B cell (primary cell): ENCODE results near the gene ZFP3. TPM values are rescaled to one million over a fixed set of nuclear protein-coding genes. Genes with fewer than 3 reads are reported as not detected.

Experiments used
- ATAC-seq: fragments of 200-7000 bp; cut with Tn5 transposase; one replicate; pipeline ENCODE4 v1.10.0; 2021; ENCODE audit warnings: low read depth, mild to moderate bottlenecking, moderate number of reproducible peaks, moderate library complexity
- CTCF ChIA-PET: fragments of 350-600 bp; sonication (Branson Sonifier 250); formaldehyde crosslinking; loops from one replicate; lab custom pipeline; 2021; ENCODE audit warnings: antibody characterized with exemption, inconsistent platforms; lab: Charles Lee
- POLR2A ChIA-PET: fragments of 350-600 bp; sonication (Branson Sonifier 250); formaldehyde crosslinking; loops from one replicate; lab custom pipeline; 2021; ENCODE audit warnings: antibody characterized with exemption; lab: Charles Lee
- DNase-seq: peaks from one replicate; pipeline ENCODE4 v3.0.0; 2013
- H2AFZ ChIP-seq: 2 replicates; pipeline ENCODE4 v1.6.1; 2012; ENCODE audit warnings: mild to moderate bottlenecking, low read depth, low read length; ENCODE audit not compliant: insufficient read depth, poor library complexity, severe bottlenecking
- H3K27ac ChIP-seq, 2 donors: 1 replicate in 1 of 2; 2 replicates in 1 of 2; pipeline ENCODE4 v1.5.1; 2012 to 2013; ENCODE audit warnings: low read length in 2 of 2, mild to moderate bottlenecking in 2 of 2, moderate library complexity in 1 of 2
- H3K27me3 ChIP-seq, 4 experiments: fragments of 200-600 bp in 1 of 4; sonication (generic) in 1 of 4; replicated peaks in 1 of 4; 1 replicate in 2 of 4; 2 replicates in 2 of 4; pipeline versions ENCODE4 v1.6.1 to v1.7.0; 2013 to 2016; ENCODE audit warnings: low read length in 3 of 4, mild to moderate bottlenecking in 2 of 4, mixed read lengths in 1 of 4, moderate library complexity in 1 of 4; ENCODE audit not compliant: insufficient read depth in 4 of 4, control insufficient read depth in 3 of 4; ENCODE audit errors: control extremely low read depth in 1 of 4
- H3K36me3 ChIP-seq, 2 experiments: replicated peaks in 1 of 2; 1 replicate in 1 of 2; 2 replicates in 1 of 2; pipeline versions ENCODE4 v1.6.1 to v1.7.1; 2013; ENCODE audit warnings: low read length in 1 of 2; ENCODE audit not compliant: insufficient read depth in 2 of 2, control insufficient read depth in 1 of 2; ENCODE audit errors: control extremely low read depth in 1 of 2, extremely low read depth in 1 of 2
- H3K4me1 ChIP-seq, 2 donors: fragments of 200-600 bp in 1 of 2; sonication (generic) in 1 of 2; 1 replicate in 1 of 2; 2 replicates in 1 of 2; pipeline versions ENCODE4 v1.5.1 to v1.6.1; 2013 to 2017; ENCODE audit warnings: low read length in 2 of 2; ENCODE audit not compliant: control insufficient read depth in 2 of 2, insufficient read depth in 2 of 2
- H3K4me2 ChIP-seq: replicated peaks from 2 replicates; pipeline ENCODE3; 2012; ENCODE audit warnings: mild to moderate bottlenecking, low read depth, low read length; ENCODE audit not compliant: poor library complexity, severe bottlenecking
- H3K4me3 ChIP-seq, 5 experiments: fragments of 200-600 bp in 1 of 5; sonication (generic) in 1 of 5; 1 replicate in 3 of 5; 2 replicates in 2 of 5; pipeline versions ENCODE4 v1.5.1 to v1.7.0; 2011 to 2016; ENCODE audit warnings: low read length in 4 of 5, mild to moderate bottlenecking in 4 of 5, low read depth in 2 of 5, control low read depth in 1 of 5, moderate library complexity in 1 of 5; ENCODE audit not compliant: insufficient read depth in 1 of 5; ENCODE audit errors: control extremely low read depth in 1 of 5, extremely low read depth in 1 of 5
- H3K79me2 ChIP-seq: fragments of 200-600 bp; sonication (generic); one replicate; pipeline ENCODE4 v1.6.0; 2016; ENCODE audit warnings: low read length; ENCODE audit not compliant: control insufficient read depth, insufficient read depth
- H3K9ac ChIP-seq: fragments of 200-600 bp; sonication (generic); 2 replicates; pipeline ENCODE4 v1.6.1; 2017; ENCODE audit warnings: mild to moderate bottlenecking, low read length, moderate library complexity
- H3K9me3 ChIP-seq, 3 donors: one replicate each; pipeline versions ENCODE4 v1.6.1 to v1.7.1; 2013; ENCODE audit warnings: low read length in 2 of 3; ENCODE audit not compliant: control insufficient read depth in 2 of 3, insufficient read depth in 1 of 3; ENCODE audit errors: control extremely low read depth in 1 of 3
- H4K20me1 ChIP-seq: 2 replicates; pipeline ENCODE4 v1.6.0; 2012; ENCODE audit warnings: mild to moderate bottlenecking, low read length; ENCODE audit not compliant: insufficient read depth, control insufficient read depth, poor library complexity, severe bottlenecking
- H3K27ac Mint-ChIP-seq: one replicate; pipeline ENCODE4 v1.8.0; 2021; ENCODE audit warnings: mixed read lengths
- H3K27me3 Mint-ChIP-seq: one replicate; pipeline ENCODE4 v1.8.0; 2021; ENCODE audit warnings: mixed read lengths
- H3K4me1 Mint-ChIP-seq: one replicate; pipeline ENCODE4 v1.8.0; 2021; ENCODE audit warnings: mixed read lengths
- H3K4me3 Mint-ChIP-seq: one replicate; pipeline ENCODE4 v1.8.0; 2021; ENCODE audit warnings: mixed read lengths
- H3K9me3 Mint-ChIP-seq: one replicate; pipeline ENCODE4 v1.8.0; 2022; ENCODE audit warnings: mixed read lengths; ENCODE audit not compliant: insufficient read depth
- EZH2 ChIP-seq: IDR thresholded peaks from 2 replicates; pipeline ENCODE4 v1.6.1; 2012; ENCODE audit warnings: borderline replicate concordance, low read depth, mild to moderate bottlenecking, moderate library complexity, low read length; ENCODE audit not compliant: insufficient read depth, poor library complexity, severe bottlenecking
- WGBS: methylation state at CpG from one replicate; pipeline ENCODE4 v1.1.5; 2013; ENCODE audit warnings: missing lambda C conversion rate; ENCODE audit not compliant: insufficient coverage; 5-methylcytosine and 5-hydroxymethylcytosine counted together
- intact Hi-C: fragments of 100-400 bp; cut with micrococcal nuclease; formaldehyde crosslinking; loops from one replicate; pipeline ENCODE4 v1.10.0; 2022
- polyA plus RNA-seq: library from polyadenylated mRNA; depleted of rRNA; stranded (reverse); fragments of >200 nt; gene quantifications from 2 replicates; pipeline ENCODE4 v1.2.3, GENCODE V29; 2012
- total RNA-seq, 2 donors: library from RNA; stranded (reverse); fragments of 120-200 nt in 1 of 2; gene quantifications; 1 replicate in 1 of 2; 2 replicates in 1 of 2; pipeline versions ENCODE4 v1.2.3 to v1.2.4, GENCODE V29; 2013 to 2022
- TF ChIP-seq, protein P1 (sequence below): fragments of 200-600 bp; IDR thresholded peaks from one replicate; pipeline ENCODE4 v1.8.0; 2022; ENCODE audit warnings: antibody characterized with exemption, mild to moderate bottlenecking

ZFP3 gene
- total and polyA plus RNA-seq, 2 donors (not counting 1 experiment from before 2014, with no cell fraction given), result 5.1 to 15.8 TPM

GRCh38 chr17:5055543-5055942, 22.7 kb upstream of the ZFP3 start:
- H4K20me1 ChIP-seq, result no peaks in the 10 kb centered on the region
- intact Hi-C loops, result no loop called here
- no peak overlapping the region for H3K27ac Mint-ChIP-seq
- H3K36me3 ChIP-seq, result no peaks in the 10 kb centered on the region
- no peaks in the 10 kb centered on the region for H3K27me3 Mint-ChIP-seq
- H3K4me1 Mint-ChIP-seq, result peaks cover 17% of the 10 kb centered on the region
- CTCF ChIA-PET, result no interaction called here
- no peak overlapping the region for H3K4me2 ChIP-seq
- no peak overlapping the region for H3K4me3 ChIP-seq
- POLR2A ChIA-PET, result no interaction called here
- peaks cover 0 to 5% (median 0%) of the 10 kb centered on the region in 4 experiments for H3K27me3 ChIP-seq
- no peaks in the 10 kb centered on the region for H3K9me3 ChIP-seq
- ATAC-seq (no peak), DNase-seq (no peak)
- no peaks in the 10 kb centered on the region for H3K9me3 Mint-ChIP-seq
- 95% methylated on average over 9 of the region's 10 CpGs for WGBS
- TF ChIP-seq EZH2, result no peak
- TF ChIP-seq, protein P1, sequence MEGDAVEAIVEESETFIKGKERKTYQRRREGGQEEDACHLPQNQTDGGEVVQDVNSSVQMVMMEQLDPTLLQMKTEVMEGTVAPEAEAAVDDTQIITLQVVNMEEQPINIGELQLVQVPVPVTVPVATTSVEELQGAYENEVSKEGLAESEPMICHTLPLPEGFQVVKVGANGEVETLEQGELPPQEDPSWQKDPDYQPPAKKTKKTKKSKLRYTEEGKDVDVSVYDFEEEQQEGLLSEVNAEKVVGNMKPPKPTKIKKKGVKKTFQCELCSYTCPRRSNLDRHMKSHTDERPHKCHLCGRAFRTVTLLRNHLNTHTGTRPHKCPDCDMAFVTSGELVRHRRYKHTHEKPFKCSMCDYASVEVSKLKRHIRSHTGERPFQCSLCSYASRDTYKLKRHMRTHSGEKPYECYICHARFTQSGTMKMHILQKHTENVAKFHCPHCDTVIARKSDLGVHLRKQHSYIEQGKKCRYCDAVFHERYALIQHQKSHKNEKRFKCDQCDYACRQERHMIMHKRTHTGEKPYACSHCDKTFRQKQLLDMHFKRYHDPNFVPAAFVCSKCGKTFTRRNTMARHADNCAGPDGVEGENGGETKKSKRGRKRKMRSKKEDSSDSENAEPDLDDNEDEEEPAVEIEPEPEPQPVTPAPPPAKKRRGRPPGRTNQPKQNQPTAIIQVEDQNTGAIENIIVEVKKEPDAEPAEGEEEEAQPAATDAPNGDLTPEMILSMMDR, result no peak
- H2AFZ ChIP-seq, result no peak overlapping the region
- no peak overlapping the region for H3K27ac ChIP-seq
- H3K4me3 Mint-ChIP-seq, result no peak overlapping the region
- no peaks in the 10 kb centered on the region for H3K79me2 ChIP-seq
- no peak overlapping the region for H3K9ac ChIP-seq
- H3K4me1 ChIP-seq, result peaks cover 0 to 8% of the 10 kb centered on the region in 2 donors

- H3K4me1 ChIP-seq, result peaks cover 0 to 3% of the 10 kb centered on the region in 2 donors
- peak overlapping the region; percentile 37 for H3K27ac Mint-ChIP-seq
- ATAC-seq (no peak), DNase-seq (no peak)
- no peaks in the 10 kb centered on the region for H3K79me2 ChIP-seq
- H3K4me1 Mint-ChIP-seq, result peaks cover 4% of the 10 kb centered on the region
- TF ChIP-seq, protein P1, result no peak
- no peak for TF ChIP-seq EZH2
- no peak overlapping the region for H2AFZ ChIP-seq
- H3K27me3 Mint-ChIP-seq, result peaks cover 9% of the 10 kb centered on the region
- H3K4me3 ChIP-seq, result no peak overlapping the region
- no peaks in the 10 kb centered on the region for H3K9me3 Mint-ChIP-seq
- no peak overlapping the region for H3K4me3 Mint-ChIP-seq
- H3K27me3 ChIP-seq, result peaks cover 0 to 6% (median 0%) of the 10 kb centered on the region in 4 experiments
- ChIA-PET CTCF (interaction anchor here (1.3 to 7.5 kb wide), 4 partner anchors 15 to 160 kb away, joined by 3 to 153 read pairs (median 42); no protein-coding TSS in a partner anchor), POLR2A (no interaction called here)
- H4K20me1 ChIP-seq, result no peaks in the 10 kb centered on the region
- no peaks in the 10 kb centered on the region for H3K36me3 ChIP-seq
- intact Hi-C loops, result no loop called here
- 80% methylated on average over 1 of the region's 1 CpG for WGBS
- H3K9ac ChIP-seq, result no peak overlapping the region
- H3K9me3 ChIP-seq, result no peaks in the 10 kb centered on the region
- no peak overlapping the region for H3K4me2 ChIP-seq
- no peak overlapping the region for H3K27ac ChIP-seq
Observed at GRCh38 chr17:5065227-5065744, 13.0 kb upstream of the ZFP3 start.
